KBM-7 (cell line): ENCODE measurements around the gene CSGALNACT2.
"Not testable (repeated sequence)": the region's sequence is repeated elsewhere in the genome, so short reads cannot be mapped to it uniquely, and the experiment has no call there.

ENCODE experiments used
- DNase-seq: peaks from one replicate; pipeline ENCODE4 v3.0.0-alpha.2; 2015
- in situ Hi-C: fragments of 300-500 bp; cut with MboI; formaldehyde crosslinking; loops from 2 replicates; pipeline ENCODE4 v1.14.3; 2020; ENCODE audit warnings: low sequenced_read_pairs, low pct_unique_long_range_greater_than_20kb, mixed read lengths

CSGALNACT2 gene

GRCh38 chr10:43167498-43167889 is 29.2 kb downstream of the CSGALNACT2 start:
- in situ Hi-C loops: no loop called here
- DNase-seq: no peak

GRCh38 chr10:43170491-43170890 is 32.2 kb downstream of the CSGALNACT2 start:
- in situ Hi-C loops: no loop called here
- no peak for DNase-seq

- no peak for DNase-seq
- in situ Hi-C loops: no loop called here
Observed at GRCh38 chr10:43172645-43173044, 34.4 kb downstream of the CSGALNACT2 start.

- in situ Hi-C loops: no loop called here
Observed at GRCh38 chr10:43173120-43173519, 34.9 kb downstream of the CSGALNACT2 start.

GRCh38 chr10:43174969-43175368 is 36.7 kb downstream of the CSGALNACT2 start:
- in situ Hi-C loops: no loop called here
- no peak for DNase-seq

More at GRCh38 chr10:43173120-43173519, 34.9 kb downstream of the CSGALNACT2 start:
- DNase-seq: no peak

- no peak for DNase-seq
- in situ Hi-C loops: no loop called here
Observed at GRCh38 chr10:43176271-43176670, 38.0 kb downstream of the CSGALNACT2 start.

- DNase-seq: no peak
- in situ Hi-C loops: no loop called here
Observed at GRCh38 chr10:43177595-43177994, 39.4 kb downstream of the CSGALNACT2 start.

GRCh38 chr10:43181146-43181545 is 42.9 kb downstream of the CSGALNACT2 start:
- DNase-seq: no peak
- in situ Hi-C loops: no loop called here

- in situ Hi-C loops, DNase-seq: not testable (repeated sequence)
Observed at GRCh38 chr10:43183764-43184163, 45.5 kb downstream of the CSGALNACT2 start.

- DNase-seq: no peak
- in situ Hi-C loops: no loop called here
Observed at GRCh38 chr10:43186150-43186549, 47.9 kb downstream of the CSGALNACT2 start.

- DNase-seq: no peak
- in situ Hi-C loops: no loop called here
Observed at GRCh38 chr10:43187213-43187612, 49.0 kb downstream of the CSGALNACT2 start.

GRCh38 chr10:43188702-43189101 is 50.5 kb downstream of the CSGALNACT2 start:
- DNase-seq: no peak
- in situ Hi-C loops: no loop called here

- DNase-seq: no peak
- in situ Hi-C loops: no loop called here
Observed at GRCh38 chr10:43190289-43190688, 52.0 kb downstream of the CSGALNACT2 start.

- no peak for DNase-seq
- in situ Hi-C loops: no loop called here
Observed at GRCh38 chr10:43190775-43191174, 52.5 kb downstream of the CSGALNACT2 start.

- DNase-seq: no peak
- in situ Hi-C loops: no loop called here
Observed at GRCh38 chr10:43192884-43193283, 54.6 kb downstream of the CSGALNACT2 start.

- in situ Hi-C loops: no loop called here
- DNase-seq: no peak
Observed at GRCh38 chr10:43193496-43194080, 55.3 kb downstream of the CSGALNACT2 start.

GRCh38 chr10:43194266-43194665 is 56.0 kb downstream of the CSGALNACT2 start:
- in situ Hi-C loops: no loop called here
- DNase-seq: no peak

GRCh38 chr10:43194859-43195258 is 56.6 kb downstream of the CSGALNACT2 start:
- in situ Hi-C loops: no loop called here
- no peak for DNase-seq

- in situ Hi-C loops: no loop called here
Observed at GRCh38 chr10:43195557-43195956, 57.3 kb downstream of the CSGALNACT2 start.

GRCh38 chr10:43196131-43196980 is 58.1 kb downstream of the CSGALNACT2 start:
- in situ Hi-C loops: no loop called here
- no peak for DNase-seq

More at GRCh38 chr10:43195557-43195956, 57.3 kb downstream of the CSGALNACT2 start:
- no peak for DNase-seq
